T-helper 1 cell treated with Interleukin-12 subunit alpha and Interleukin-12 subunit beta and Interleukin-4 antibody, amounts not matched to agents 30 μg/mL and 1 μg/mL, for 36 hours (primary cell): ENCODE measurements around the gene CRIM1.

Source experiments
- H3K27ac Mint-ChIP-seq: one replicate; pipeline ENCODE4 v1.8.0; 2021; ENCODE audit warnings: mild to moderate bottlenecking, mixed read lengths
- H3K27me3 Mint-ChIP-seq: one replicate; pipeline ENCODE4 v1.8.0; 2021; ENCODE audit warnings: low read depth, mixed read lengths
- H3K36me3 Mint-ChIP-seq: one replicate; pipeline ENCODE4 v1.8.0; 2021; ENCODE audit warnings: low read depth, mixed read lengths
- H3K4me1 Mint-ChIP-seq: one replicate; pipeline ENCODE4 v1.8.0; 2021; ENCODE audit warnings: low read depth, mixed read lengths
- H3K4me3 Mint-ChIP-seq: one replicate; pipeline ENCODE4 v1.8.0; 2021; ENCODE audit warnings: mild to moderate bottlenecking, moderate library complexity, mixed read lengths
- H3K9me3 Mint-ChIP-seq: one replicate; pipeline ENCODE4 v1.8.0; 2021; ENCODE audit warnings: mixed read lengths

CRIM1 gene

GRCh38 chr2:36425608-36426355 is 70.2 kb downstream of the CRIM1 start:
- no peaks in the 10 kb centered on the region for H3K9me3 Mint-ChIP-seq
- H3K27me3 Mint-ChIP-seq = no peaks in the 10 kb centered on the region
- H3K4me3 Mint-ChIP-seq = no peak overlapping the region
- H3K36me3 Mint-ChIP-seq = no peaks in the 10 kb centered on the region
- H3K4me1 Mint-ChIP-seq = no peaks in the 10 kb centered on the region
- no peak overlapping the region for H3K27ac Mint-ChIP-seq

- no peaks in the 10 kb centered on the region for H3K9me3 Mint-ChIP-seq
- no peaks in the 10 kb centered on the region for H3K4me1 Mint-ChIP-seq
- no peaks in the 10 kb centered on the region for H3K27me3 Mint-ChIP-seq
- H3K4me3 Mint-ChIP-seq = no peak overlapping the region
- no peak overlapping the region for H3K27ac Mint-ChIP-seq
- no peaks in the 10 kb centered on the region for H3K36me3 Mint-ChIP-seq
Measured at GRCh38 chr2:36427790-36428243, 72.2 kb downstream of the CRIM1 start.

GRCh38 chr2:36430549-36430948 is 75.0 kb downstream of the CRIM1 start:
- Mint-ChIP-seq H3K4me1 (no peaks in the 10 kb centered on the region), H3K36me3 (no peaks in the 10 kb centered on the region), H3K27ac (no peak overlapping the region), H3K9me3 (no peaks in the 10 kb centered on the region), H3K4me3 (no peak overlapping the region), H3K27me3 (no peaks in the 10 kb centered on the region)

DNA sequence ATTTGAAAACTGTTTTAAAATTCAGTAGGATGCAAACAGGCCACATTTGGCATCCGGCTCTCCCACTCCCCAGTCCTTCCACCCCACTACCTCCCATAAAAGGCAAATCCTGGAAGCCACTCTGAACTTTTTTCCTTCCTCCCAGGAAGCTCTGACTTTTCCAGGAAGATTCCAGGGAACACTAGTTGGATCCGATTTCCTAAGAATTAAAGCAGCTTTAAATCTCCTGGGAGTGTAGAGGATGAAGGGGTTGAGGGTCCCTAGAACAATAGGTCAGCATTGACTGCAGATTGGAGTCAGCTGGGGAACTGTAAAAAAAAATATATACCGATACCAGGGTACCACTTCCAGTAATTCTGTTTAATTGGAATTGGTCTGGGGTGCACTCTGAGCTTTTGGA is 76.9 kb downstream of the CRIM1 start:
- no peaks in the 10 kb centered on the region for H3K27me3 Mint-ChIP-seq

DNA sequence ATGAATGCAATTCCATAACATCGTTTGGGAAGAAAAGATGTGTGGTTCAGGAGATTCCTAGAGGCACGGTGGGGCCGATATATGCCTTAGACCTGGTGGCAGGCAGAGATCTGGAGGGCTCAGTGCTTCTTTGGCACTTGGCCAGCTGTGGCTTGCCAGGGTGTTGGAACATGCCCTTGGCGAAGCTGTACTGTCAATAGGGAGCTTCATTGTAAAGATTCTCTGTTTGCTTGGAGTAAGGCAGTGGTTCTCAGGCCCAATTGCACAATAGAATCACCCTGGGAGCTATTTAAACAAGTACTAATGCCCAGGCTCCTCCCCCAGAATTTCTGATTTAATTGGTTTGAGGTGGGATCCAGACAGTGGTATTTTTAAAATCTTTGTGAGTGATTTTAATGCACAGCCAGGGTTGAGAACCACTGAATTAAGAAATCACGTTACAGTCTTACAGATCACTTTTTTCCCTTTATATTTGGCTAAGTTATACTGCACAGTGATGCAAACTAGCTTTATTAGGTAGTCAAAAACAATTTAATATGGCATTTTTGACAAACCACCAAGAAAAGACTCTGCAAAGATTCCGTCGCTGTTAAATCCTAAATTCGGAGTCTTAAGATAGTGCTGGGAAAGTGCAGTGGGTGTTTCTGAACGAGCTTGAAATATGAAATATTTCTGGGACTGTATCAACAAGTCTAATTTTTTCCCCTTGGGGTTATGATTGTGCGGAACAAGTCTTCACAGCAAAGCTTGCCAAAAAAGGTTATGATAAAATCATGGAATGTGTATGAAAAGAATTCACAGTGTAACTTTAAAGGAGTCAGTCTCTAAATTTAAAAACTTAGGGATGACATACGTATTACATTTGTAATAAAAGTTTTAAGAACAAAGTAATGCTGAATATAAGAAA is 78.0 kb downstream of the CRIM1 start:
- H3K9me3 Mint-ChIP-seq = no peaks in the 10 kb centered on the region
- H3K36me3 Mint-ChIP-seq = no peaks in the 10 kb centered on the region
- no peak overlapping the region for H3K27ac Mint-ChIP-seq
- no peaks in the 10 kb centered on the region for H3K4me1 Mint-ChIP-seq
- no peak overlapping the region for H3K4me3 Mint-ChIP-seq
- H3K27me3 Mint-ChIP-seq = no peaks in the 10 kb centered on the region

More for the DNA sequence above, 76.9 kb downstream of the CRIM1 start:
- no peaks in the 10 kb centered on the region for H3K4me1 Mint-ChIP-seq
- no peaks in the 10 kb centered on the region for H3K9me3 Mint-ChIP-seq
- H3K27ac Mint-ChIP-seq = no peak overlapping the region
- no peak overlapping the region for H3K4me3 Mint-ChIP-seq
- no peaks in the 10 kb centered on the region for H3K36me3 Mint-ChIP-seq

DNA sequence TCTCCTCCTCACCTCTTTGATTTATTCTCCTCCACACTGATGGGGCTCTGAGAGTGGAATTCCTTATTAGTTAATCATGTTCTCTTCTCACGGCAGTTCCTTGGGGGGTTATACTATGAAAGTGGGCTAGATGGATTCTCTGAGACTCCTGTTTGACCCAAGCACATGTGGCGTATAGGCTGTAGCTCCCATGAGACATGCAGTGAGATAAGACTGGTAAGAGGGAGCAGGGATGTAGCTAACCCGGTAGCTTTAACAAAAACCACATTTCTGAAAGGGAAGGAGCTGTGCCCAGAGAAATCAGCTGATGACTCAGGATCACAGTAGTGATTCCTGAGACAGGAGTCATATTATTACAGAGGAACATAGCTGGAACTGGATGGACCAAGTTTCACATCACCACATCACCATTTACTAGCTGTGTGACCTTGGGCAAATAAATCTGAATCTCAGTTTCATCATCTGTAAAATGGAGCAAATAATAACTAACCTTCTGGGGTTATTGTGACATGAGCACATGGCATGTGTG is 82.9 kb downstream of the CRIM1 start:
- peaks cover 13% of the 10 kb centered on the region for H3K4me1 Mint-ChIP-seq
- no peaks in the 10 kb centered on the region for H3K27me3 Mint-ChIP-seq
- no peak overlapping the region for H3K4me3 Mint-ChIP-seq
- H3K36me3 Mint-ChIP-seq = peaks cover 1% of the 10 kb centered on the region
- no peak overlapping the region for H3K27ac Mint-ChIP-seq
- H3K9me3 Mint-ChIP-seq = no peaks in the 10 kb centered on the region

GRCh38 chr2:36439084-36439483 is 83.5 kb downstream of the CRIM1 start:
- Mint-ChIP-seq H3K4me1 (peaks cover 13% of the 10 kb centered on the region), H3K4me3 (no peak overlapping the region), H3K27ac (no peak overlapping the region), H3K9me3 (no peaks in the 10 kb centered on the region), H3K36me3 (peaks cover 1% of the 10 kb centered on the region), H3K27me3 (no peaks in the 10 kb centered on the region)

DNA sequence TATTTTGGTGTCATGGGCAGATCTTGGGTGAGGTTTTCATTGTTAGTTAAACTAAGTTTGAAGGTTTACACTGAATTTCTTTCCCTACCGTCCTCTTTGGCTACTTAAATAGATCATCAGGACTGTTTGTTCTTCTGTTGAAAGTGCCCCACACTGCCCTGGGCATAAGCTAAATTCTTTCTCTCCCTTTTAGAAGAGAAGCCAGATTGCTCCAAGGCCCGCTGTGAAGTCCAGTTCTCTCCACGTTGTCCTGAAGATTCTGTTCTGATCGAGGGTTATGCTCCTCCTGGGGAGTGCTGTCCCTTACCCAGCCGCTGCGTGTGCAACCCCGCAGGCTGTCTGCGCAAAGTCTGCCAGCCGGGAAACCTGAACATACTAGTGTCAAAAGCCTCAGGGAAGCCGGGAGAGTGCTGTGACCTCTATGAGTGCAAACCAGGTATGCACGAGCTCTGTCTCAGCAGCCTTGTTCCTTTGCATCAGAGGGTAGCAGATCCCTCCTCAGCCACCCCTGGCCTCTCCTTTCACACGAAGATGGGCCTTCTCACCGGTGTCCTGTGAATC is 85.6 kb downstream of the CRIM1 start:
- H3K27me3 Mint-ChIP-seq = no peaks in the 10 kb centered on the region
- peaks cover 4% of the 10 kb centered on the region for H3K36me3 Mint-ChIP-seq
- H3K9me3 Mint-ChIP-seq = no peaks in the 10 kb centered on the region
- no peak overlapping the region for H3K27ac Mint-ChIP-seq
- H3K4me1 Mint-ChIP-seq = peaks cover 15% of the 10 kb centered on the region
- H3K4me3 Mint-ChIP-seq = no peak overlapping the region

GRCh38 chr2:36441816-36442215 is 86.2 kb downstream of the CRIM1 start:
- H3K4me1 Mint-ChIP-seq = peaks cover 18% of the 10 kb centered on the region
- H3K4me3 Mint-ChIP-seq = no peak overlapping the region
- no peak overlapping the region for H3K27ac Mint-ChIP-seq
- H3K36me3 Mint-ChIP-seq = peaks cover 4% of the 10 kb centered on the region
- no peaks in the 10 kb centered on the region for H3K27me3 Mint-ChIP-seq
- H3K9me3 Mint-ChIP-seq = no peaks in the 10 kb centered on the region

DNA sequence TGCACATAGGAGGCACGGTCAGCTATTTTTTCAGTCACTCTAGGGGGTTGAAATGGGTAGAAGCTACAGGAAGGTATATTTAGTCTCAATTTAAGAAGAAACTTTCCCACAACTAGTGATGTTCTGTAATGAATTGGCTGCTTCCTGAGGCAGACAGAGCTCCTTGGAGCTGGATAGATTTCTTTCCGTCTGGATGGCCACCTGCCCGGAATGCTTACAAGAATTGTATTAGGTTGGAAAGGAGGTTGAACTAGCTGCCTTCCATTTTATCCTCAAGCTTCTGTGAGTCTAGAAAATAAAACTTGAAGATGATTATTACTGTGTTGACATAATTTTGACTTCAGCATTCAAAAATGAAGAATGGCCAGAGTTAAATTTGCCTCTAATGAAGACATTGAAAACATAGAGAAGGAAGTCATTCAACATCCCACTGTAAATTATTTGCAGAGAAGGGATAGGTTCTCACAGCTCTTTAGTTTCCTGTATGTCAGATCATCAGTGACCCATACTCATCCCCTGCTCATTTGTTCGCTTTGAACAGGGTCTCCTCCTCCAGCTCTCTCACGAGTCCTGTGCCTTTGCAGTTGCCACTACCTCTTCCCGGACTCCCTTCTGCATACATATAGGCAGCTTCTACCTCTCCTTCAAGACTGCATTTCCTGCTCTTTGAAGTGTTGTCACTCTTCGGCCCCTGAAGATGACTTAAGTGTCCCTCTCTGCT is 88.8 kb downstream of the CRIM1 start:
- peaks cover 18% of the 10 kb centered on the region for H3K4me1 Mint-ChIP-seq
- H3K36me3 Mint-ChIP-seq = peaks cover 4% of the 10 kb centered on the region
- H3K4me3 Mint-ChIP-seq = no peak overlapping the region
- H3K9me3 Mint-ChIP-seq = no peaks in the 10 kb centered on the region
- no peaks in the 10 kb centered on the region for H3K27me3 Mint-ChIP-seq
- no peak overlapping the region for H3K27ac Mint-ChIP-seq

DNA sequence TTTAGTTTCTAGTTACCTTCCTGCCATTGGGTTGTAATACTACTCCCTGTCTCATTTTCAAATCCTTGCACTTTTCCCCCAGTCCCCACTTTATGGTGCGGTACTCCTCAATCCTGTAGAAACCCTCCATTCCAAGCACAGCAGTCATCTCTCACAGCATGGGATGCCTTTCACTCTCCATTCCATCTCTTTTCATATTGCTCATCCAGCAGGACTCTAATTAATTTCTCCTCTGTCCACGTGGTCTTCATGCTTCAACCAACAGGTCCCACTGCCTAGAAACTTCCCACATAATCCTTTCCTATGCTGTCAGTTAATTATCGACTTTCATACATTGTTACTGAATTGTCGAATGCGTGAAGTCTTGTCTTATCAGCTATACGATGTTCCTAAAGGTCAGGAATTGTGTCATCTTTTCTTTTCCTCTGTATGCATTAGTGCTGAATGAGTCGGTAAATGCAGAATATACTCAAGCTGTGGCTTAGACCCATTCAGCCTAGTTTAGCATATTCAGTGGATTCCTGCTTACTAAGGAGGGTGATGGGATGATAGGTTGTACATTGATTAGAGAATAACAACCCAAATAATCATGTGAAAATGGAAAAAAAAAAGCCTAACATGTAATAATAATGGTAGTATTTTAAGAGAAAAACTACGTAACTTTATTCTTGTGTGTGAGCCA is 89.7 kb downstream of the CRIM1 start:
- Mint-ChIP-seq H3K27me3 (no peaks in the 10 kb centered on the region), H3K27ac (no peak overlapping the region), H3K36me3 (peaks cover 4% of the 10 kb centered on the region), H3K4me1 (peaks cover 18% of the 10 kb centered on the region), H3K9me3 (no peaks in the 10 kb centered on the region), H3K4me3 (no peak overlapping the region)

DNA sequence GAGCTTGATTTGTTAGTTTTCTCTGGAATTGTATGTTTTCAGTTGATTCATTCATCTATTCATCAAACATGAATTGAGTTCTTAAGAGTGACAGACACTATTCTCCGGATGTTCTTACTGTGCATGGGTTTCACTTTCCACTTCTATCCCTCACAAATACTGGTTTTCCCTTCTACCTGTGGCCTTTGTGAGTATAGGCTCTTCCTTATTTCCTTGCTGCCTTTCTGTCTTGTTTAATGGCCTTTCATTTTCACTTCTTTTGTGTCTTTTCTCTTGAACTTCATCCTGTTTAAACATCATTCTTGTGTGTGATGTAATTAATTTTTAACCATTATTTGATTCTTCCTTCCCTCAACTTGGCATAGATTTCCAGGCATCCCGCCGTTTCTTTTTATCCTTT is 90.7 kb downstream of the CRIM1 start:
- no peak overlapping the region for H3K27ac Mint-ChIP-seq
- peaks cover 4% of the 10 kb centered on the region for H3K36me3 Mint-ChIP-seq
- H3K4me3 Mint-ChIP-seq = no peak overlapping the region
- peaks cover 18% of the 10 kb centered on the region for H3K4me1 Mint-ChIP-seq
- no peaks in the 10 kb centered on the region for H3K9me3 Mint-ChIP-seq
- H3K27me3 Mint-ChIP-seq = no peaks in the 10 kb centered on the region

DNA sequence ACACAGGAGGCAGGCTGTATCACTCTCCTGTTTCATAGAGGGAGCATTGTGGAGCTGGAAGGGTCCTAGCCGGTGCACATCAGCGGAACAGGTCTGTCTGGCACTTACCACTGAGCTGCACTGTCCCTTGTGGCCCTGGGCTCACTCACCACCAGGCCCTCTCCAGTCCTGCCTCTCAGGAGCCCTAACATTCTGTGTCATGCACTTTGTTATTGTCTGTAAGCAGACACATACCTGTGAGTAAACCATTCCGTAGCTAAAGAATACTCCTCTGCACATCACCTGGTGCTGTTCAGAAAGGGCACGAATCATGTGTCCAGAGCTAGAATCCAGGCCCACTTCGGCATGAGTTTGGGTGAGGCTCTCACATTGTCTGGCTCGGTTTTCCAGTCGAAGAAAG is 93.6 kb downstream of the CRIM1 start:
- no peaks in the 10 kb centered on the region for H3K27me3 Mint-ChIP-seq
- peaks cover 5% of the 10 kb centered on the region for H3K4me1 Mint-ChIP-seq
- H3K4me3 Mint-ChIP-seq = no peak overlapping the region
- H3K9me3 Mint-ChIP-seq = no peaks in the 10 kb centered on the region
- peaks cover 3% of the 10 kb centered on the region for H3K36me3 Mint-ChIP-seq
- H3K27ac Mint-ChIP-seq = no peak overlapping the region
